ENCODE measurements around the gene SSTR4. TPM values are rescaled to one million over a fixed set of nuclear protein-coding genes. Genes with fewer than 3 reads are reported as not detected.

Gene SSTR4
- total RNA-seq, 1 experiment from 2014 or later = not detected

- intact Hi-C loops (cut with micrococcal nuclease) = no loop called here
- CTCF ChIA-PET = no interaction called here
- H3K9me2 ChIP-seq (ENCODE audit: insufficient read depth) = no peaks in the 10 kb centered on the region
- no peak for ATAC-seq
- no peaks in the 10 kb centered on the region for H3K4me1 ChIP-seq (ENCODE audit: control insufficient read depth in 1 of 2, insufficient read depth in 2 of 2, low read length in 2 of 2)
- no peaks in the 10 kb centered on the region for H3K9me3 ChIP-seq (ENCODE audit: control insufficient read depth in 1 of 2, insufficient read depth in 1 of 2, low read depth in 1 of 2, low read length in 2 of 2)
- no peak for DNase-seq (ENCODE audit: low read depth, low spot score)
- BruUV-seq (replicated peaks) = no TSS peak
- H3K4me3 ChIP-seq (replicated peaks in 1 of 2; ENCODE audit: low read depth in 1 of 2, low read length in 2 of 2) = no peak overlapping the region
- H3K27ac ChIP-seq (ENCODE audit: low read depth, low read length) = no peak overlapping the region
- H3K27me3 ChIP-seq (ENCODE audit: insufficient read depth, low read length) = peaks cover 21% of the 10 kb centered on the region; the same call in 1 of the 2 replicates
- H2AFZ ChIP-seq (ENCODE audit: low read depth, low read length, poor library complexity, severe bottlenecking) = no peak overlapping the region
- H3K4me2 ChIP-seq (ENCODE audit: low read length) = no peak overlapping the region
- H3K36me3 ChIP-seq (ENCODE audit: control insufficient read depth in 1 of 2, insufficient read depth in 2 of 2, low read length in 2 of 2) = no peaks in the 10 kb centered on the region
- no peaks in the 10 kb centered on the region for H4K20me1 ChIP-seq (ENCODE audit: insufficient read depth)
- no peaks in the 10 kb centered on the region for H3K79me2 ChIP-seq (ENCODE audit: insufficient read depth, low read length)
- no peak overlapping the region for H3K9ac ChIP-seq (ENCODE audit: low read length)
- POLR2A ChIA-PET = no interaction called here
- TF ChIP-seq MAX (IDR thresholded peaks at IDR 0.05) = no peak
- TF ChIP-seq CEBPB (IDR thresholded peaks at IDR 0.05; ENCODE audit: low read depth) = no peak
- TF ChIP-seq ATF3 (IDR thresholded peaks at IDR 0.05) = no peak
- no peak for TF ChIP-seq ZNF274 (IDR thresholded peaks at IDR 0.05; ENCODE audit: low read depth, low read length)
- no peak for TF ChIP-seq RAD21 (IDR thresholded peaks at IDR 0.05; ENCODE audit: low read depth)
- no peak for TF ChIP-seq SP1 (IDR thresholded peaks at IDR 0.05; ENCODE audit: low read depth)
- TF ChIP-seq ZFX (IDR thresholded peaks at IDR 0.05) = no peak
- TF ChIP-seq YY1 (IDR thresholded peaks at IDR 0.05; ENCODE audit: extremely low read depth, insufficient replicate concordance, low read depth, low read length) = no peak
- TF ChIP-seq FOSL1 (IDR thresholded peaks at IDR 0.05; ENCODE audit: low read depth) = no peak
- no peak for TF ChIP-seq JUND (IDR thresholded peaks at IDR 0.05)
- TF ChIP-seq ELF1 (IDR thresholded peaks at IDR 0.05; ENCODE audit: borderline replicate concordance, low read depth) = no peak
- no peak for TF ChIP-seq EZH2phosphoT487 (IDR thresholded peaks at IDR 0.05; ENCODE audit: borderline replicate concordance)
- no peak for TF ChIP-seq CBX3 (IDR thresholded peaks at IDR 0.05; ENCODE audit: low read depth)
- TF ChIP-seq EGR1 (IDR thresholded peaks at IDR 0.05; ENCODE audit: low read depth) = no peak
- TF ChIP-seq, protein P1, sequence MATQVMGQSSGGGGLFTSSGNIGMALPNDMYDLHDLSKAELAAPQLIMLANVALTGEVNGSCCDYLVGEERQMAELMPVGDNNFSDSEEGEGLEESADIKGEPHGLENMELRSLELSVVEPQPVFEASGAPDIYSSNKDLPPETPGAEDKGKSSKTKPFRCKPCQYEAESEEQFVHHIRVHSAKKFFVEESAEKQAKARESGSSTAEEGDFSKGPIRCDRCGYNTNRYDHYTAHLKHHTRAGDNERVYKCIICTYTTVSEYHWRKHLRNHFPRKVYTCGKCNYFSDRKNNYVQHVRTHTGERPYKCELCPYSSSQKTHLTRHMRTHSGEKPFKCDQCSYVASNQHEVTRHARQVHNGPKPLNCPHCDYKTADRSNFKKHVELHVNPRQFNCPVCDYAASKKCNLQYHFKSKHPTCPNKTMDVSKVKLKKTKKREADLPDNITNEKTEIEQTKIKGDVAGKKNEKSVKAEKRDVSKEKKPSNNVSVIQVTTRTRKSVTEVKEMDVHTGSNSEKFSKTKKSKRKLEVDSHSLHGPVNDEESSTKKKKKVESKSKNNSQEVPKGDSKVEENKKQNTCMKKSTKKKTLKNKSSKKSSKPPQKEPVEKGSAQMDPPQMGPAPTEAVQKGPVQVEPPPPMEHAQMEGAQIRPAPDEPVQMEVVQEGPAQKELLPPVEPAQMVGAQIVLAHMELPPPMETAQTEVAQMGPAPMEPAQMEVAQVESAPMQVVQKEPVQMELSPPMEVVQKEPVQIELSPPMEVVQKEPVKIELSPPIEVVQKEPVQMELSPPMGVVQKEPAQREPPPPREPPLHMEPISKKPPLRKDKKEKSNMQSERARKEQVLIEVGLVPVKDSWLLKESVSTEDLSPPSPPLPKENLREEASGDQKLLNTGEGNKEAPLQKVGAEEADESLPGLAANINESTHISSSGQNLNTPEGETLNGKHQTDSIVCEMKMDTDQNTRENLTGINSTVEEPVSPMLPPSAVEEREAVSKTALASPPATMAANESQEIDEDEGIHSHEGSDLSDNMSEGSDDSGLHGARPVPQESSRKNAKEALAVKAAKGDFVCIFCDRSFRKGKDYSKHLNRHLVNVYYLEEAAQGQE (IDR thresholded peaks at IDR 0.05; ENCODE audit: low read depth) = no peak
- TF ChIP-seq SIN3A (IDR thresholded peaks at IDR 0.05; ENCODE audit: low read depth) = no peak
- TF ChIP-seq ZBTB33 (IDR thresholded peaks at IDR 0.05; ENCODE audit: extremely low read depth, insufficient replicate concordance, low read length) = no peak
- RAD21 ChIA-PET (ENCODE audit: low non-redundant PET in 1 of 2, low total read pairs in 2 of 2, uncharacterized antibody in 2 of 2, unreplicated experiment in 2 of 2) = no interaction called here
These were observed 5.8 kb upstream of the SSTR4 start for GRCh38 chr20:23029324-23029723.

Measured in HCT116 (cell line).